Activated CD8-positive, alpha-beta T cell treated with anti-CD3 and anti-CD28 coated beads for 36 hours (primary cell): ENCODE data around the gene YIPF1. TPM values are rescaled to one million over a fixed set of nuclear protein-coding genes. Genes with fewer than 3 reads are reported as not detected.

Experiments
- ATAC-seq: fragments of 200-7000 bp; cut with Tn5 transposase; one replicate; pipeline ENCODE4 v1.10.0; 2021; ENCODE audit warnings: mild to moderate bottlenecking, moderate library complexity
- CTCF ChIA-PET: fragments of 350-600 bp; sonication (Branson Sonifier 250); formaldehyde crosslinking; loops from one replicate; lab custom pipeline; 2021; ENCODE audit warnings: antibody characterized with exemption; lab: Charles Lee
- POLR2A ChIA-PET: fragments of 350-600 bp; sonication (Branson Sonifier 250); formaldehyde crosslinking; loops from one replicate; lab custom pipeline; 2021; ENCODE audit warnings: antibody characterized with exemption; lab: Charles Lee
- DNase-seq: peaks from one replicate; pipeline ENCODE4 v3.0.0-alpha.2; 2020
- H3K27ac Mint-ChIP-seq: one replicate; pipeline ENCODE4 v1.8.0; 2021; ENCODE audit warnings: mild to moderate bottlenecking, mixed read lengths
- H3K27me3 Mint-ChIP-seq: one replicate; pipeline ENCODE4 v1.8.0; 2021; ENCODE audit warnings: mixed read lengths
- H3K36me3 Mint-ChIP-seq: one replicate; pipeline ENCODE4 v1.8.0; 2021; ENCODE audit warnings: low read depth, mixed read lengths
- H3K4me1 Mint-ChIP-seq: one replicate; pipeline ENCODE4 v1.8.0; 2021; ENCODE audit warnings: low read depth, mixed read lengths
- H3K4me3 Mint-ChIP-seq: one replicate; pipeline ENCODE4 v1.8.0; 2021; ENCODE audit warnings: mild to moderate bottlenecking, moderate library complexity, mixed read lengths
- H3K9me3 Mint-ChIP-seq: one replicate; pipeline ENCODE4 v1.8.0; 2021; ENCODE audit warnings: mixed read lengths
- intact Hi-C: fragments of 100-400 bp; cut with micrococcal nuclease; formaldehyde crosslinking; loops from one replicate; pipeline ENCODE4 v1.10.0; 2022
- total RNA-seq, 2 experiments: library from RNA; stranded (reverse); gene quantifications; one replicate each; pipeline ENCODE4 v1.2.3, GENCODE V29; 2021
- TF ChIP-seq, protein P1 (sequence below): fragments of 200-600 bp; IDR thresholded peaks from one replicate; pipeline ENCODE4 v1.8.0; 2022; ENCODE audit warnings: antibody characterized with exemption, mild to moderate bottlenecking

YIPF1 gene
- total RNA-seq, 2 experiments from 2014 or later = 13.2 to 15.6 TPM

- TF ChIP-seq, protein P1, sequence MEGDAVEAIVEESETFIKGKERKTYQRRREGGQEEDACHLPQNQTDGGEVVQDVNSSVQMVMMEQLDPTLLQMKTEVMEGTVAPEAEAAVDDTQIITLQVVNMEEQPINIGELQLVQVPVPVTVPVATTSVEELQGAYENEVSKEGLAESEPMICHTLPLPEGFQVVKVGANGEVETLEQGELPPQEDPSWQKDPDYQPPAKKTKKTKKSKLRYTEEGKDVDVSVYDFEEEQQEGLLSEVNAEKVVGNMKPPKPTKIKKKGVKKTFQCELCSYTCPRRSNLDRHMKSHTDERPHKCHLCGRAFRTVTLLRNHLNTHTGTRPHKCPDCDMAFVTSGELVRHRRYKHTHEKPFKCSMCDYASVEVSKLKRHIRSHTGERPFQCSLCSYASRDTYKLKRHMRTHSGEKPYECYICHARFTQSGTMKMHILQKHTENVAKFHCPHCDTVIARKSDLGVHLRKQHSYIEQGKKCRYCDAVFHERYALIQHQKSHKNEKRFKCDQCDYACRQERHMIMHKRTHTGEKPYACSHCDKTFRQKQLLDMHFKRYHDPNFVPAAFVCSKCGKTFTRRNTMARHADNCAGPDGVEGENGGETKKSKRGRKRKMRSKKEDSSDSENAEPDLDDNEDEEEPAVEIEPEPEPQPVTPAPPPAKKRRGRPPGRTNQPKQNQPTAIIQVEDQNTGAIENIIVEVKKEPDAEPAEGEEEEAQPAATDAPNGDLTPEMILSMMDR = no peak
- DNase-seq (no peak), ATAC-seq (no peak)
- Mint-ChIP-seq H3K4me1 (no peaks in the 10 kb centered on the region), H3K27ac (no peak overlapping the region), H3K27me3 (no peaks in the 10 kb centered on the region), H3K36me3 (peaks cover 3% of the 10 kb centered on the region), H3K9me3 (no peaks in the 10 kb centered on the region), H3K4me3 (no peak overlapping the region)
- POLR2A ChIA-PET = no interaction called here
- CTCF ChIA-PET = interaction anchor here (1.0 to 4.3 kb wide), 4 partner anchors 10 to 109 kb away, joined by 3 to 27 read pairs (median 11); no protein-coding TSS in a partner anchor
- intact Hi-C loops = no loop called here
Observed at GRCh38 chr1:53850082-53850673, 39.4 kb downstream of the YIPF1 start.

GRCh38 chr1:53847980-53848379, 41.6 kb downstream of the YIPF1 start:
- no peak overlapping the region for H3K4me3 Mint-ChIP-seq
- TF ChIP-seq, protein P1 = no peak
- no peak overlapping the region for H3K27ac Mint-ChIP-seq
- intact Hi-C loops = no loop called here
- H3K9me3 Mint-ChIP-seq = no peaks in the 10 kb centered on the region
- CTCF ChIA-PET = interaction anchor here (0.8 to 4.3 kb wide), 4 partner anchors 12 to 111 kb away, joined by 3 to 27 read pairs (median 10); partner anchors contain the start of genes IFT25 and LRRC42
- DNase-seq (no peak), ATAC-seq (no peak)
- POLR2A ChIA-PET = interaction anchor here (1.4 kb wide), 1 partner anchor 9 kb away, joined by 4 read pairs; no protein-coding TSS in a partner anchor
- H3K4me1 Mint-ChIP-seq = no peaks in the 10 kb centered on the region
- H3K27me3 Mint-ChIP-seq = no peaks in the 10 kb centered on the region
- peaks cover 3% of the 10 kb centered on the region for H3K36me3 Mint-ChIP-seq

DNA sequence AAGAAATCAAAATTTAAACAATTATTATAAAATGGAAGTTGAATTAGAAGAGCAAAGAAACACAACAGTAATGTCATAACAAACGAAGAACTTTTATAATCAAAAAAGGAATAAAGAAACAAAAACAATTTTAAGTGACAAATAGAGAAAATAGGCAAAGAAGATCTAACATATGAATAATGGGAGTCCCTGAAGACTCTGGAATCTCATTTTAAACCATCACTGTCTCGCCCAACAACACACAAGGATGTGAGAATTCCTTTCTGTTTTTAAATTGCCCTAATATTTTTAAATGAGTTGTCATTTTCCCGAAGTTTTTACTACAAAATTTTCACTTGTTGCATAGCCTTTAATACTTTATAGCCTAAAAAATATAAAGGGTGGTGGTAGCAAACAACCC, 47.2 kb downstream of the YIPF1 start:
- H3K4me3 Mint-ChIP-seq = no peak overlapping the region
- peaks cover 5% of the 10 kb centered on the region for H3K4me1 Mint-ChIP-seq
- ChIA-PET CTCF (no interaction called here), POLR2A (no interaction called here)
- H3K27ac Mint-ChIP-seq = no peak overlapping the region
- DNase-seq = no peak
- intact Hi-C loops = no loop called here
- TF ChIP-seq, protein P1 = no peak
- peaks cover 2% of the 10 kb centered on the region for H3K9me3 Mint-ChIP-seq
- H3K27me3 Mint-ChIP-seq = peaks cover 2% of the 10 kb centered on the region
- no peak for ATAC-seq
- H3K36me3 Mint-ChIP-seq = peaks cover 3% of the 10 kb centered on the region

DNA sequence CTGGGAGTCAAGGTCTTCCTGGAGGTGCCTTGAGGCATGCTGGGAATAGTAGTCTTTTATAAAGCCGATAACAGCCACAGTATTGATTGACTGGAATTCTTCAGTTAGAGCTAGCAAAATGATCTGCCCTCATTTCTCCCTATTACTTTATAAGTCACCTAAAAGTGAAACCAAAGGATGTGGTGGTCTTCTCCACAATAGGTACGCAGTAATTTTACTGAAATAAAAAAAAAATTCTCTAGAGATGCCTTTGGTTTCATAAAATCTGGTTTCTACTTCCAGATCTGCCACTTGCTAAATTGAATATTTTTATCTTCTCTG, 51.0 kb downstream of the YIPF1 start:
- H3K27me3 Mint-ChIP-seq = peaks cover 2% of the 10 kb centered on the region
- peaks cover 26% of the 10 kb centered on the region for H3K4me1 Mint-ChIP-seq
- DNase-seq = no peak
- H3K9me3 Mint-ChIP-seq = peaks cover 2% of the 10 kb centered on the region
- H3K4me3 Mint-ChIP-seq = peak overlapping the region; percentile 99
- peaks cover 25% of the 10 kb centered on the region for H3K36me3 Mint-ChIP-seq
- ChIA-PET POLR2A (interaction anchor here (0.6 to 2.5 kb wide), 9 partner anchors 9 to 198 kb away, joined by 3 to 16 read pairs (median 3); partner anchors contain the start of genes IFT25, LRRC42 and YIPF1), CTCF (interaction anchor here (1.4 to 2.1 kb wide), 3 partner anchors 22 to 121 kb away, joined by 3 to 9 read pairs (median 5); no protein-coding TSS in a partner anchor)
- peak overlapping the region; percentile 93 for H3K27ac Mint-ChIP-seq
- intact Hi-C loops = loop anchor here (5.0 kb wide), 1 partner anchor 214 kb away; the partner anchor contains the start of genes TCEANC2 and TMEM59
- no peak for ATAC-seq
- TF ChIP-seq, protein P1 = no peak
